Peyer's patch (tissue), 4 donors: ENCODE results near the gene FAM90A1.
"Not testable (repeated sequence)": the region's sequence is repeated elsewhere in the genome, so short reads cannot be mapped to it uniquely, and the experiment has no call there.

Experiments used
- POLR2A ChIP-seq, 2 donors: fragments of 450-650 bp; IDR thresholded peaks; one replicate each; pipeline ENCODE4 v1.5.1; 2017; ENCODE audit warnings: antibody characterized with exemption in 2 of 2, mild to moderate bottlenecking in 2 of 2, moderate library complexity in 2 of 2
- TF ChIP-seq, protein P1 (sequence below), 6 experiments: fragments of 450-650 bp in 4 of 6; fragments of 200-600 bp in 2 of 6; sonication (generic) in 1 of 6; IDR thresholded peaks; one replicate each; pipeline ENCODE4 v1.5.1; 2017 to 2019; ENCODE audit warnings: antibody characterized with exemption in 6 of 6, mild to moderate bottlenecking in 3 of 6, moderate library complexity in 1 of 6

DNA sequence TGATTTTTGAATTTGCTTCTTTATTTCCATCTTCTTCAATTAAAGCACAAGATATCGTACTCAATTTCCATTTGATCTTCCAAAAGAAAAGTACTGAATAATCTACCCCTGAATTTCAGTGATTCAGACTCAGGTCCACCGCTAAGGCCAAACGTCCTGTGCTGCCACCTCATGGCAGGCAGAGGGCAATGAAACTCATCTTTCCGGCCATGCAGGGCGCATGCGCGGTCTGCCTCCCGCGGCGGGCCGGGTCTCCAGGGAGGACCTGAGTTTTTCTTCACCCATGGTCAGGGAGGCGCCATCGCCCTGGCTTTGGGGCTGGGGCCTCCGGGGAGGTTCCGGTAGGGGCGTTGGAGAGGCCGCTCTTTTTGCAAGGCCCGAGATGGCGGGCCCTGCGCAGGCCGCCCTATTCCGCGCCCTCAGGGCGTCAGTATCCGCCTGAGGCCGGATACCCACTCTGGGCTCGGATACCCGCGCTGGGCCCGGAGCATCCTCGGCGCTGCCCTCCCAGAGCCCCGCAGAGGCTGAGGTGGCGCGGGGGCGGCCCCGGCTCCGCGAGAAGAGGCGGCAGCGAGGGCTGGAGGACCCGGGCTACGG, 47.3 kb downstream of the FAM90A1 start:
- TF ChIP-seq, protein P1, sequence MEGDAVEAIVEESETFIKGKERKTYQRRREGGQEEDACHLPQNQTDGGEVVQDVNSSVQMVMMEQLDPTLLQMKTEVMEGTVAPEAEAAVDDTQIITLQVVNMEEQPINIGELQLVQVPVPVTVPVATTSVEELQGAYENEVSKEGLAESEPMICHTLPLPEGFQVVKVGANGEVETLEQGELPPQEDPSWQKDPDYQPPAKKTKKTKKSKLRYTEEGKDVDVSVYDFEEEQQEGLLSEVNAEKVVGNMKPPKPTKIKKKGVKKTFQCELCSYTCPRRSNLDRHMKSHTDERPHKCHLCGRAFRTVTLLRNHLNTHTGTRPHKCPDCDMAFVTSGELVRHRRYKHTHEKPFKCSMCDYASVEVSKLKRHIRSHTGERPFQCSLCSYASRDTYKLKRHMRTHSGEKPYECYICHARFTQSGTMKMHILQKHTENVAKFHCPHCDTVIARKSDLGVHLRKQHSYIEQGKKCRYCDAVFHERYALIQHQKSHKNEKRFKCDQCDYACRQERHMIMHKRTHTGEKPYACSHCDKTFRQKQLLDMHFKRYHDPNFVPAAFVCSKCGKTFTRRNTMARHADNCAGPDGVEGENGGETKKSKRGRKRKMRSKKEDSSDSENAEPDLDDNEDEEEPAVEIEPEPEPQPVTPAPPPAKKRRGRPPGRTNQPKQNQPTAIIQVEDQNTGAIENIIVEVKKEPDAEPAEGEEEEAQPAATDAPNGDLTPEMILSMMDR (IDR thresholded peaks at IDR 0.05), result peak in 5 of 6 experiments; percentile 27 to 63 (median 53)
- TF ChIP-seq POLR2A (IDR thresholded peaks at IDR 0.05), result not testable (repeated sequence)
